HS-5 (cell line): ENCODE measurements around the gene COX7A2L.
A peak's percentile ranks its signal among the peaks of the same experiment; 100 is the strongest.

Experiments
- DNase-seq: peaks from one replicate; pipeline ENCODE4 v3.0.0-alpha.2; 2012; ENCODE audit warnings: low read depth

The COX7A2L gene

DNA sequence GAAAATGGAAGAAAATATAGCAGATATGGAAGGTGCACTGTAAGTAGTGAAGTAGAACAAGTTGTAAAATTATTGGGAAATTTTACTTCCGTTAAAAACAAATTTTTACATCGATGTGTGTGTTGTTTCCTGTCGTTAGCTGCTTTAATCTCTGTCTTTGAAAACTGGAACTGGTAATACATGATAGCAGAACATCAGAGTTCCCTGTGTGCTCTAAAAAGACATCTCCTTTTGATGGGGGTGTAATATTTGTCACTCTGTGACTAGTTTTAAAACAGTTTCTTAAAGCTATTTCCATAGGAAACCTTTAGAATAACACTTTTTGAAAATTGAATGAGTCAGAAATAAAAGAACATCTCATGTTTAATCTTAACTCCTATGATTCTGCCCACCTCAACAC lies 43.5 kb downstream of the COX7A2L start:
- no peak for DNase-seq

DNA sequence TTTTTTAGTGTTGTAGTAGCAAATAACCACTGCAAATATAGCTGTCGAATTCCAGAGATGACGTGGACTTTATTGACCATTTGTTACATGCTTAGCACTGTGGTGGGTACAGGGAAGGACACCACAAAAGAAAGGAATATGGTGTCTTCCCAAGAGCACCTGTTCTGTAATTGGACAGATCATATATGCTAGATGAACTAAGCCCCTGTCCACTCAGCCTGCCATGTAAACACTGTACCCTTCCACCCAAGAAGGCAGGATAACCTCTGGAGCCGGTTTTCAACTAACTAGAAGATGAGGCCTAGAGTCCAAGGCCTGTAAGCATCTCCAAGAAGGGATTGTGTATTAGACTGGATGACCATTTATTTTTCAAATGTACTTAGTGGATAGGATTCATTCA lies 44.1 kb downstream of the COX7A2L start:
- DNase-seq, result no peak

DNA sequence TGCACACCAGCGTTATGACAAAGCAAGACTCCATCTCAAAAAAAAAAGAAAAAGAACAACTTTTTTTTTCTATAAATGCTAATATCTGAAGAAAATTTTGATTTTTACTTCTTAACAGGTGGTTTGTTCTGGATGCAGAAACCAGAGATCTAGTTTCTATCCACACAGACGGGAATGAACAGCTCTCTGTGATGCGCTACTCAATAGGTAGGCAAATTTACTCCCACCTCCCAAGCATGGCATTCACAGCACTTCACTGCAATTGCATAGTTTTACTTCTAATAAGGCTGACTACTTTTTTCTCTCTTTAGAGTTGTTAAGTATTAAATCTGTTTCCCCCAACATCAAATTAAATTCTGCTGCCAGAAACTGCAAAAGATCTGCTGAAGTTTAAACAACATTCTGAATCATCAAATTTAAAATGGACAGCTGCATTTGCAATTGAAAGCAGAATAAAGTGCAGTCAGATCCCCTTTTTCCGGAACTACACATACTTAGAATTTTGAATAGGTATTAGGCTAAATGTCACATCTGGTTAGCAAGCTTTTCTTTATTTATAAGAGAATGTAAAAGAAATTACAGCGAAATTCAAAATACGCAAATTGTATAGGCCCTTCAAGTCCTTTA lies 45.1 kb downstream of the COX7A2L start:
- no peak for DNase-seq

DNA sequence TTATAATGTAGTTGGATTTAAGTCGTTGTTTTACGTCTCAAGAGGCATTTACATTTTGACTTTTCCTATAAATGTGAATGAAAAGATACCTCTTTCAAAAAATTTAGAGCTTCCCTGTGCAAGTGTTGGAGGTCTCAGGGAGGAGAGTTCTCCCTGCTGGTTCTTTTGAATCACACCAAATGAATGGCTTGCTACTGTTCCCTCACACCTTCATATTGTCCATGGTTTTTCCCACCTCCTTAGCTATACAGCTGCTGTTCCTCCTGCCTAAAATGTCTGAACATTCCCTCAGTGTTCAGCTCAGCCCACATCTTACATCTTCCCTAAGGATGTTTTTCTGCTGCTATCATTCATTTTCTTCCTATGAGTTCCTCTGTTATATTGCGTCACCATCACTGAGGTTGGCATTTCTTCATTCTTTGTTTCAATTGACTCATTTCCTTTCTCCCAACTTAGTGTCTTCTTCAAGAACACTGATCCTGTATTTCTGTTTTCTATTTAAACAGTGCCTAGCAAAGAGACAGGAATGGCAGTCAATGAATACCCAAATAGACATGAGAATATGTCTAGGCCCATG lies 46.0 kb downstream of the COX7A2L start:
- DNase-seq, result peak; percentile 92

DNA sequence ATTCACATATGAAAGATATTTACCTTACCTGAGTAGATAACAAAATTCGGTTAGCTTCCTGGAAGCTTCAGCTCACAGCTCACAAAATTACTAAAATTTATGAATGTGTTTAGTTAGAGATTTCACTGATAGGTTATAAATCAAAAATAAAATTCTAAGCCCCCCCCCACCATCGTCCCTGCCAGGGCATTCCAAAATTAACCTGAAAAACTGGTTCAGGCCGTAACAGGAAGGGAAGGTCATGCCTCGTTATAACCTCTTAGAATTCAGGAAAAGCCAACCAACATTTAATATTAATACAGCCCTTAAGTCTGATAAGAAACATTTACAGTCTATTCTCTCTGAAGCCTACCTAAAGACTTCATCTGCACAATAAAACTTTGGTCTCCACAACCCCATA lies 48.9 kb downstream of the COX7A2L start:
- DNase-seq, result no peak

DNA sequence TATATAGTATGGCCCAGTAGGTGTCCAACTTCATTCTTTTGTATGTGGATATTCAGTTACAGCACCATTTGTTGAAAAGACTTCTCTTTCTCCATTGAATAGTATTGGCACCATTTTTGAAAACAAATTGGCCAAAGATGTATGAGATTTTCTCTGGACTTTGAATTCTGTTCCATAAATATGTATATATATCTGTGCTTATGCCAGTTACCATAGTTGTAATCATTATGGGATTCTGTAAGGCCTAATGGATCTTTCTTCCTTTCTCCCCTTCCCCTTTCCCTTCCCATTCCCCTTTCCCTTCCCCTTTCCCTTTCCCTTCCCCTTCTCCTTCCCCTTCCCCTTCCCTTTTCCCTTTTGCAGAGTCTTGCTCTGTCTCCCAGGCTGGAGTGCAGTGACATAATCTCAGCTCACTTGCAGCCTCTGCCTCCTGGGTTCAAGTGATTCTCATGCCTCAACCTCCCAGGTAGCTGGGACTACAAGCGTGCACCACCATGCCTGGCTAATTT lies 51.0 kb downstream of the COX7A2L start:
- no peak for DNase-seq

DNA sequence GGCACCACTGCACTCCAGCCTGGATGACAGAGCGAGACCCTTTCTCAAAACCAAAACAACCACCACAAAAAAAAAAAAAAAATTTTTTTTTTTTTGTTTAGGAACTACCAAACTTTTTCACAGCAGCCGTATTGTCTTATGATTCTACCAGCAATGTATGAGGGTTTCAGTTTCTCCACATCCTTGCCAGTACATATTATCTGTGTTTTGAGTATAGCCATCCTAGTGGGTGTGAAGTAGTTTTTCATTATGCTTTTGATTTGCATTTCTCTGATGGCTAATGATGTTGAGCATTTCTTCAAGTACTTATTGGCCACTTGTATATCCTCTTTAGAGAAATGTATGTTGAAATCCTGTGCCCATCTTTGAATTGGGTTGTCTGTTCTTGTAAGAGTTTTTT lies 51.7 kb downstream of the COX7A2L start:
- DNase-seq, result no peak

DNA sequence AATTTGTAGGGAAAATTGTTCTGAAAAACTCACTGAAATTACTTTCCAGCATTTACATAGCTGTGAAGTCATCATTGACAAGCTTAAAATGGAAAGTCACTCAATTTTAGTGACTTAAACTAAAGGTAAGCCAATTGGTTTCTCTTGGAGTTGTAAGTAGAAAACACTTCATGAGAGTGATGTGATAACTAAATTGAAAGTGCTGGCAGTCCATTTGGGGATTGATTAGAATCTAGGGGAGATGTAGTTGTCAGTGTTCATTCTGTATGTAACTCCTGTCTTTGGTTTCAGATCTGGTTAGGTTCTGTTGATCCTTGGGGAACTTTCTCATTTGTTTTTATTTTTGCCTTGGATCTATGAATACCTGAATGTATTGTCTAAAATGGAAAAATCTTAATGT lies 53.8 kb downstream of the COX7A2L start:
- DNase-seq, result no peak

DNA sequence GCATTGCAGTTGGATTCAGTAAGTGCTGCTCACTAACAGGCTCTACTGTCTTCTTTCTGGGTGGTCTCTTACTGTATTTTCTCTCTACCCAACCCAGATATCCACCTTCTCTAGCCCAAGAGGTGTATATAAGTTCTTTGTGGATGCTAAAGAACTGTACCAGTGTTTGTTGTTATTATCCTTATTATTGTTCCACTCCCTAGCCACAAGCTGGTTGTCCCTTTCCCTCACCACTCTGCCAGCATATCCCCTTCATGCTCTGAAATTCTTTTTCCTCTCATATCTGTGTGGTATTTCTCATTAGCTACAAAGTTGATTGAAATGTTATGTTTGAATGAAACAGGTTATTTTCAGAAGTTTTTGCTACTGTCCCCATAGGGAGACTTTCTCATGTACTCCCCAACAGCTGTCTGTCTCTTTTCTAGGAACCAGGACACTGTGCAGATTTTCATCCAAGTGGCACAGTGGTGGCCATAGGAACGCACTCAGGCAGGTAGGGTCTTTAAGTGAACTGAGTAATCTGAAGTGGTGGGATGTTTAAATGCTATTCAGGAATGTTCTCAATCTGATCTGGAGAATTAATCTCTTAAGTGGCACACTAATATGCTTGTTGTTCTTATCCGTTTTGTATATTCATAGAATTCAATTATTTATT lies 56.8 kb downstream of the COX7A2L start:
- DNase-seq, result no peak

DNA sequence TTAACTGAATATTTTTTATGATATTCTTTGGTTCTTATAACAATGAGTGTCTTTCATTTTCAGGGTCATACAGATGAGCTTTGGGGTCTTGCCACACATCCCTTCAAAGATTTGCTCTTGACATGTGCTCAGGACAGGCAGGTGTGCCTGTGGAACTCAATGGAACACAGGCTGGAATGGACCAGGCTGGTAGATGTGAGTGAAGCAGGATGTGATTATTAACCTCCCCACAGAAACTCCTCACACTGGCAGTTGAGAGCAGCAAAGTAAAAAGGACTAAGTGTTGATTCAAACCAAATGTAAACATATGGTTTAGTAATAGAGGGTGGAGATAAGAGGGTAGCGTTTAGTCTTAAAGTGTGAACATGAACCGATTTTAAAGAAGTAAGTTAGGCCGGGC lies 57.8 kb downstream of the COX7A2L start:
- no peak for DNase-seq

DNA sequence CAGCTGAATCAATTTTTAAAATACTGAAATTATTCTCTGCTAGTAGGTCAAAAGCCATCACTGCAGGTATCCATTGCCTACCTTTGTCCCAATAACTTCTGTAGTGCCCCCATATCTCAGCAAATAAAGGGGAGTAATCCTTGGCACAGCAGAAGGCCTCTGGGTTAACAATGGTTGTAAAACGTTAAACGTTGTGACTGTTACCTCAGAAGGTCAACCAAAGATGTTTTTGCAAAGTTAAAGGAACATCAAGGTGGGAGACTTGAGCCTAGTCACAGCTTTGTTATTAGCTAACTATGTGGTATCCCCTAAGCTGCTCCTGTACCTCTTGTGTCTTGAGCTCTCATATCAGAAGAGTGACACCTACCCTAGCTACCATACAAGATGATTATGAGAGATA lies 60.5 kb downstream of the COX7A2L start:
- DNase-seq, result no peak
